ENCODE results near the gene COL4A4. TPM values are rescaled to one million over a fixed set of nuclear protein-coding genes. Genes with fewer than 3 reads are reported as not detected.

COL4A4 gene
- total and polyA plus RNA-seq, 2 of the 13 experiments (the other 11 are each of a cell fraction or from before 2014, with no cell fraction given) = not detected

- POLR2A ChIA-PET = no interaction called here
- no peaks in the 10 kb centered on the region for H3K9me3 ChIP-seq (ENCODE audit: low read length)
Observed at GRCh38 chr2:227186751-227187150, 22.7 kb upstream of the COL4A4 start.

GRCh38 chr2:227185615-227186232 lies 21.7 kb upstream of the COL4A4 start:
- ChIA-PET CTCF (ENCODE audit: low intra/inter-chr PET ratio, low total read pairs) (no interaction called here), POLR2A (no interaction called here)
- 19% methylated on average over 6 of the region's 6 CpGs for WGBS (ENCODE audit: low lambda C conversion rate)
- in situ Hi-C loops (cut with HindIII; ENCODE audit: extremely low pct_ligation_motif_present, low pct_unique_long_range_greater_than_20kb) = no loop called here
- Histone ChIP-seq H2AFZ (ENCODE audit: low read length) (no peak overlapping the region), H3K4me1 (ENCODE audit: insufficient read depth, low read length) (peaks cover 7% of the 10 kb centered on the region), H3K36me3 (replicated peaks in 1 of 2; ENCODE audit: control insufficient read depth in 1 of 2, insufficient read depth in 2 of 2, low read length in 2 of 2) (no peaks in the 10 kb centered on the region), H3K27me3 (ENCODE audit: control insufficient read depth in 1 of 2, insufficient read depth in 2 of 2, low read length in 2 of 2) (no peaks in the 10 kb centered on the region), H4K20me1 (ENCODE audit: insufficient read depth, low read length) (no peaks in the 10 kb centered on the region), H3K9me3 (ENCODE audit: low read length) (no peaks in the 10 kb centered on the region), H3K79me2 (ENCODE audit: insufficient read depth, low read length) (no peaks in the 10 kb centered on the region), H3K4me3 (replicated peaks in 1 of 3; ENCODE audit: insufficient read depth in 1 of 3, low read depth in 2 of 3, low read length in 3 of 3) (no peak overlapping the region), H3K27ac (ENCODE audit: extremely low read length, insufficient read depth, low read length) (no peak overlapping the region), H3K9ac (ENCODE audit: insufficient read depth, low read depth, low read length) (no peak overlapping the region), H3K4me2 (ENCODE audit: low read depth, low read length) (no peak overlapping the region)
- BruUV-seq (replicated peaks) = no TSS peak
- DNase-seq (ENCODE audit: low spot score) (no peak), ATAC-seq (no peak), FAIRE-seq (no peak)
- TF ChIP-seq ZNF7 (CRISPR knock-in tag; IDR thresholded peaks at IDR 0.05) (no peak), ZNF335 (CRISPR knock-in tag; IDR thresholded peaks at IDR 0.05) (no peak), HCFC1 (IDR thresholded peaks at IDR 0.05; ENCODE audit: low read depth, low read length) (no peak), ZNF580 (CRISPR knock-in tag; IDR thresholded peaks at IDR 0.05; ENCODE audit: borderline replicate concordance, low read depth) (no peak), RFXAP (CRISPR knock-in tag; IDR thresholded peaks at IDR 0.05; ENCODE audit: borderline replicate concordance) (no peak), ZNF607 (CRISPR knock-in tag; IDR thresholded peaks at IDR 0.05; ENCODE audit: borderline replicate concordance) (no peak), THAP8 (CRISPR knock-in tag; IDR thresholded peaks at IDR 0.05; ENCODE audit: borderline replicate concordance) (no peak), SP2 (CRISPR knock-in tag; IDR thresholded peaks at IDR 0.05) (no peak), MXD3 (CRISPR knock-in tag; IDR thresholded peaks at IDR 0.05) (no peak)
- intact Hi-C loops (cut with micrococcal nuclease; ENCODE audit: unreplicated experiment) = no loop called here

More at GRCh38 chr2:227186751-227187150, 22.7 kb upstream of the COL4A4 start:
- CTCF ChIA-PET (ENCODE audit: low intra/inter-chr PET ratio, low total read pairs) = no interaction called here
- Histone ChIP-seq H3K4me1 (ENCODE audit: insufficient read depth, low read length) (peaks cover 7% of the 10 kb centered on the region), H4K20me1 (ENCODE audit: insufficient read depth, low read length) (no peaks in the 10 kb centered on the region), H3K27ac (ENCODE audit: extremely low read length, insufficient read depth, low read length) (no peak overlapping the region), H3K4me2 (ENCODE audit: low read depth, low read length) (no peak overlapping the region), H3K9ac (ENCODE audit: insufficient read depth, low read depth, low read length) (no peak overlapping the region), H3K79me2 (ENCODE audit: insufficient read depth, low read length) (no peaks in the 10 kb centered on the region), H2AFZ (ENCODE audit: low read length) (no peak overlapping the region), H3K4me3 (replicated peaks in 1 of 3; ENCODE audit: insufficient read depth in 1 of 3, low read depth in 2 of 3, low read length in 3 of 3) (no peak overlapping the region), H3K36me3 (replicated peaks in 1 of 2; ENCODE audit: control insufficient read depth in 1 of 2, insufficient read depth in 2 of 2, low read length in 2 of 2) (no peaks in the 10 kb centered on the region), H3K27me3 (ENCODE audit: control insufficient read depth in 1 of 2, insufficient read depth in 2 of 2, low read length in 2 of 2) (no peaks in the 10 kb centered on the region)
- TF ChIP-seq ATF4 (CRISPR knock-in tag; IDR thresholded peaks at IDR 0.05) = no peak
- no peak for TF ChIP-seq ZNF580 (CRISPR knock-in tag; IDR thresholded peaks at IDR 0.05; ENCODE audit: borderline replicate concordance, low read depth)
- TF ChIP-seq ZNF672 (CRISPR knock-in tag; IDR thresholded peaks at IDR 0.05) = no peak
- no peak for TF ChIP-seq KLF6 (CRISPR knock-in tag; IDR thresholded peaks at IDR 0.05)
- no peak for TF ChIP-seq KAT2B (IDR thresholded peaks at IDR 0.05; ENCODE audit: borderline replicate concordance, low read depth, low read length)
- FAIRE-seq = no peak
- in situ Hi-C loops (cut with HindIII; ENCODE audit: extremely low pct_ligation_motif_present, low pct_unique_long_range_greater_than_20kb) = no loop called here
- ATAC-seq = no peak
- 0% methylated on average over 1 of the region's 1 CpG for WGBS (ENCODE audit: low lambda C conversion rate)
- no TSS peak for BruUV-seq (replicated peaks)
- intact Hi-C loops (cut with micrococcal nuclease; ENCODE audit: unreplicated experiment) = no loop called here
- DNase-seq (ENCODE audit: low spot score) = no peak

Measured in HepG2 (cell line).